ENCODE data around the gene NEFH. TPM values are rescaled to one million over a fixed set of nuclear protein-coding genes. Genes with fewer than 3 reads are reported as not detected.
A peak's percentile ranks its signal among the peaks of the same experiment; 100 is the strongest.

NEFH gene
- total RNA-seq, 1 experiment from 2014 or later: not detected

GRCh38 chr22:29461263-29461662 lies 18.8 kb upstream of the NEFH start:
- H3K27me3 Mint-ChIP-seq (ENCODE audit: insufficient read depth, unreplicated experiment): no peaks in the 10 kb centered on the region
- intact Hi-C loops (cut with micrococcal nuclease): no loop called here
- POLR2A ChIA-PET: no interaction called here
- BruUV-seq (replicated peaks): no TSS peak
- no peaks in the 10 kb centered on the region for H3K9me3 Mint-ChIP-seq (ENCODE audit: unreplicated experiment)
- DNase-seq (ENCODE audit: unreplicated experiment): no peak
- no peak for TF ChIP-seq CTCF (IDR thresholded peaks at IDR 0.05; ENCODE audit: unreplicated experiment)
- no peak overlapping the region for H3K4me3 Mint-ChIP-seq (ENCODE audit: unreplicated experiment)
- CTCF ChIA-PET: no interaction called here
- H3K4me1 Mint-ChIP-seq (ENCODE audit: insufficient read depth, unreplicated experiment): peaks cover 4% of the 10 kb centered on the region
- no peaks in the 10 kb centered on the region for H3K36me3 Mint-ChIP-seq (ENCODE audit: insufficient read depth, unreplicated experiment)
- no peak overlapping the region for H3K27ac Mint-ChIP-seq (ENCODE audit: low read depth, unreplicated experiment)

- ChIA-PET CTCF (no interaction called here), POLR2A (no interaction called here)
- Mint-ChIP-seq H3K9me3 (ENCODE audit: unreplicated experiment) (no peaks in the 10 kb centered on the region), H3K4me1 (ENCODE audit: insufficient read depth, unreplicated experiment) (peaks cover 2% of the 10 kb centered on the region), H3K36me3 (ENCODE audit: insufficient read depth, unreplicated experiment) (no peaks in the 10 kb centered on the region), H3K4me3 (ENCODE audit: unreplicated experiment) (no peak overlapping the region), H3K27ac (ENCODE audit: low read depth, unreplicated experiment) (no peak overlapping the region), H3K27me3 (ENCODE audit: insufficient read depth, unreplicated experiment) (no peaks in the 10 kb centered on the region)
- DNase-seq (ENCODE audit: unreplicated experiment): no peak
- no TSS peak for BruUV-seq (replicated peaks)
- no peak for TF ChIP-seq CTCF (IDR thresholded peaks at IDR 0.05; ENCODE audit: unreplicated experiment)
- intact Hi-C loops (cut with micrococcal nuclease): no loop called here
These were observed 16.4 kb upstream of the NEFH start for GRCh38 chr22:29463629-29464028.

GRCh38 chr22:29464581-29464980 lies 15.4 kb upstream of the NEFH start:
- H3K27me3 Mint-ChIP-seq (ENCODE audit: insufficient read depth, unreplicated experiment): no peaks in the 10 kb centered on the region
- BruUV-seq (replicated peaks): no TSS peak
- intact Hi-C loops (cut with micrococcal nuclease): no loop called here
- H3K9me3 Mint-ChIP-seq (ENCODE audit: unreplicated experiment): no peaks in the 10 kb centered on the region
- no peak for DNase-seq (ENCODE audit: unreplicated experiment)
- POLR2A ChIA-PET: no interaction called here
- no peaks in the 10 kb centered on the region for H3K36me3 Mint-ChIP-seq (ENCODE audit: insufficient read depth, unreplicated experiment)
- no peak overlapping the region for H3K27ac Mint-ChIP-seq (ENCODE audit: low read depth, unreplicated experiment)
- TF ChIP-seq CTCF (IDR thresholded peaks at IDR 0.05; ENCODE audit: unreplicated experiment): no peak
- no peaks in the 10 kb centered on the region for H3K4me1 Mint-ChIP-seq (ENCODE audit: insufficient read depth, unreplicated experiment)
- no peak overlapping the region for H3K4me3 Mint-ChIP-seq (ENCODE audit: unreplicated experiment)
- CTCF ChIA-PET: no interaction called here

- peaks cover 15% of the 10 kb centered on the region for H3K27me3 Mint-ChIP-seq (ENCODE audit: insufficient read depth, unreplicated experiment)
These were observed 10.3 kb upstream of the NEFH start for GRCh38 chr22:29469755-29470154.

More at GRCh38 chr22:29469755-29470154, 10.3 kb upstream of the NEFH start:
- TF ChIP-seq CTCF (IDR thresholded peaks at IDR 0.05; ENCODE audit: unreplicated experiment): no peak
- CTCF ChIA-PET: interaction anchor here (0.6 to 4.1 kb wide), 8 partner anchors 12 to 1804 kb away, joined by 3 to 14 read pairs (median 3); no protein-coding TSS in a partner anchor
- H3K9me3 Mint-ChIP-seq (ENCODE audit: unreplicated experiment): no peaks in the 10 kb centered on the region
- no TSS peak for BruUV-seq (replicated peaks)
- no peak overlapping the region for H3K27ac Mint-ChIP-seq (ENCODE audit: low read depth, unreplicated experiment)
- POLR2A ChIA-PET: interaction anchor here (0.5 to 0.7 kb wide), 2 partner anchors 11 to 22 kb away, joined by 3 read pairs; no protein-coding TSS in a partner anchor
- intact Hi-C loops (cut with micrococcal nuclease): no loop called here
- peaks cover 6% of the 10 kb centered on the region for H3K4me1 Mint-ChIP-seq (ENCODE audit: insufficient read depth, unreplicated experiment)
- no peaks in the 10 kb centered on the region for H3K36me3 Mint-ChIP-seq (ENCODE audit: insufficient read depth, unreplicated experiment)
- peak overlapping the region; percentile 61 for H3K4me3 Mint-ChIP-seq (ENCODE audit: unreplicated experiment)
- no peak for DNase-seq (ENCODE audit: unreplicated experiment)

All from MCF 10A (cell line).